K562 (cell line): ENCODE data around the gene SPDYE3. TPM values are rescaled to one million over a fixed set of nuclear protein-coding genes. Genes with fewer than 3 reads are reported as not detected.
"Not testable (repeated sequence)": the region's sequence is repeated elsewhere in the genome, so short reads cannot be mapped to it uniquely, and the experiment has no call there.

Experiments
- BHLHE40 ChIP-seq: IDR thresholded peaks from 2 replicates; pipeline ENCODE4 v1.6.1; 2011; ENCODE audit warnings: low read length, improper control_type of control experiment
- C11orf30 ChIP-seq: fragments of 450-650 bp; IDR thresholded peaks from 2 replicates; pipeline ENCODE4 v1.6.1; 2016; ENCODE audit warnings: low read depth, mild to moderate bottlenecking
- CBX5 ChIP-seq: IDR thresholded peaks from 2 replicates; pipeline ENCODE4 v1.6.1; 2014; ENCODE audit warnings: low read depth, borderline replicate concordance
- CCNT2 ChIP-seq: IDR thresholded peaks from 2 replicates; pipeline ENCODE4 v1.6.1; 2011; ENCODE audit warnings: borderline replicate concordance, low read depth, mild to moderate bottlenecking, moderate library complexity, mixed read lengths, low read length; ENCODE audit not compliant: insufficient read length; ENCODE audit errors: extremely low read depth
- CTBP1 ChIP-seq: fragments of 450-650 bp; IDR thresholded peaks from 2 replicates; pipeline ENCODE4 v1.6.1; 2016; ENCODE audit warnings: borderline replicate concordance
- EP400 ChIP-seq: fragments of 450-650 bp; IDR thresholded peaks from 2 replicates; pipeline ENCODE4 v1.6.1; 2017; ENCODE audit warnings: antibody characterized with exemption, mild to moderate bottlenecking, moderate library complexity
- ESRRA ChIP-seq: fragments of 450-650 bp; IDR thresholded peaks from 2 replicates; pipeline ENCODE4 v1.6.1; 2014; ENCODE audit warnings: low read depth, mild to moderate bottlenecking, moderate library complexity, borderline replicate concordance
- FIP1L1 ChIP-seq: fragments of 200-400 bp; formaldehyde crosslinking; IDR thresholded peaks from 2 replicates; pipeline ENCODE4 v1.6.1; 2018; ENCODE audit warnings: mild to moderate bottlenecking, low read depth, low read length; ENCODE audit not compliant: poor library complexity, severe bottlenecking
- JUN ChIP-seq, 2 experiments: sonication (generic) in 1 of 2; formaldehyde crosslinking in 1 of 2; IDR thresholded peaks; 2 replicates each; pipeline versions ENCODE4 v1.6.1 to v1.8.0; 2012 to 2022; ENCODE audit warnings: borderline replicate concordance in 2 of 2, mild to moderate bottlenecking in 2 of 2, improper control_type of control experiment in 1 of 2, low read depth in 1 of 2, low read length in 1 of 2, missing genetic modification reagents in 1 of 2
- KLF13 ChIP-seq: fragments of 450-650 bp; IDR thresholded peaks from 2 replicates; pipeline ENCODE4 v1.6.1; 2016; ENCODE audit warnings: missing genetic modification characterization, low read depth, mild to moderate bottlenecking, missing compliant biosample characterization, moderate library complexity, borderline replicate concordance
- L3MBTL2 ChIP-seq: fragments of 450-650 bp; IDR thresholded peaks from 2 replicates; pipeline ENCODE4 v1.6.1; 2016; ENCODE audit warnings: mild to moderate bottlenecking, moderate library complexity
- MAZ ChIP-seq, 2 experiments: fragments of 450-650 bp in 1 of 2; sonication (generic) in 1 of 2; formaldehyde crosslinking; IDR thresholded peaks in 1 of 2; conservative IDR thresholded peaks in 1 of 2; 2 replicates each; pipeline versions ENCODE4 v1.4.0 to v1.5.0; 2020; ENCODE audit warnings: mild to moderate bottlenecking in 1 of 2, missing genetic modification reagents in 1 of 2
- MYBL2 ChIP-seq, 2 experiments: fragments of 450-650 bp in 1 of 2; sonication (generic) in 1 of 2; formaldehyde crosslinking in 1 of 2; IDR thresholded peaks; 2 replicates each; pipeline versions ENCODE4 v1.6.1 to v1.8.1; 2017 to 2022; ENCODE audit warnings: borderline replicate concordance in 1 of 2, inconsistent platforms in 1 of 2, low read depth in 1 of 2, mild to moderate bottlenecking in 1 of 2, missing genetic modification reagents in 1 of 2, moderate library complexity in 1 of 2
- NCOR1 ChIP-seq: fragments of 450-650 bp; IDR thresholded peaks from 2 replicates; pipeline ENCODE4 v1.6.1; 2016; ENCODE audit warnings: mild to moderate bottlenecking, moderate library complexity
- PHF8 ChIP-seq: fragments of 200-600 bp; sonication (generic); IDR thresholded peaks from 2 replicates; pipeline ENCODE4 v1.6.1; 2012; ENCODE audit warnings: mixed run types, mild to moderate bottlenecking, inconsistent platforms, low read length, moderate library complexity, borderline replicate concordance
- PML ChIP-seq: IDR thresholded peaks from 2 replicates; pipeline ENCODE4 v1.6.1; 2012; ENCODE audit warnings: low read length, inconsistent platforms
- POLR2AphosphoS5 ChIP-seq: IDR thresholded peaks from 2 replicates; pipeline ENCODE4 v1.6.1; 2011; ENCODE audit warnings: mild to moderate bottlenecking, low read depth, low read length, moderate library complexity; ENCODE audit not compliant: control insufficient read depth, insufficient read depth
- RBBP5 ChIP-seq: fragments of 200-600 bp; sonication (generic); IDR thresholded peaks from 2 replicates; pipeline ENCODE4 v1.6.1; 2012; ENCODE audit warnings: borderline replicate concordance, mild to moderate bottlenecking, low read length, control low read depth, inconsistent platforms; ENCODE audit not compliant: insufficient read depth, poor library complexity, severe bottlenecking
- RCOR1 ChIP-seq, 2 experiments: IDR thresholded peaks; 2 replicates each; pipeline ENCODE4 v1.6.1; 2012; ENCODE audit warnings: low read depth in 2 of 2, low read length in 2 of 2, borderline replicate concordance in 1 of 2, improper control_type of control experiment in 1 of 2
- SMAD4 ChIP-seq: fragments of 250-450 bp; sonication (Bioruptor Pico); conservative IDR thresholded peaks from 2 replicates; pipeline ENCODE4 v1.8.0; 2021; ENCODE audit warnings: inconsistent platforms, mild to moderate bottlenecking, moderate library complexity
- TCF3 ChIP-seq: sonication (generic); formaldehyde crosslinking; IDR thresholded peaks from 2 replicates; pipeline ENCODE4 v1.4.0; 2020; ENCODE audit warnings: mild to moderate bottlenecking, missing genetic modification reagents
- TEAD1 ChIP-seq, 2 experiments: fragments of 450-650 bp in 1 of 2; sonication (generic) in 1 of 2; formaldehyde crosslinking; IDR thresholded peaks; 2 replicates each; pipeline versions ENCODE4 v1.4.0 to v1.8.0; 2020 to 2022; ENCODE audit warnings: mild to moderate bottlenecking in 2 of 2, missing genetic modification reagents in 1 of 2
- ZNF384 ChIP-seq: IDR thresholded peaks from 2 replicates; pipeline ENCODE4 v1.6.1; 2012; ENCODE audit warnings: low read depth, low read length, improper control_type of control experiment
- polyA plus RNA-seq, 8 experiments: library from polyadenylated mRNA; depleted of rRNA in 4 of 8; stranded (reverse) in 5 of 8; unstranded in 3 of 8; fragments of >200 nt; fragmentation: Nextera tagmentation in 2 of 8; fragmentation: Illumina TruSeq in 1 of 8; extraction: Ambion mirVana in 2 of 8; extraction: Trizol in 1 of 8; gene quantifications; 2 replicates each; pipeline versions ENCODE4 v1.2.1 to v1.2.3, GENCODE V29; 2011 to 2014; ENCODE audit warnings: inconsistent platforms in 1 of 8, missing spikeins in 1 of 8
- total RNA-seq, 7 experiments: library from RNA; depleted of rRNA in 6 of 7; stranded (reverse); fragments of >200 nt in 6 of 7; fragmentation: Illumina TruSeq in 2 of 7; extraction: Trizol in 2 of 7; gene quantifications; 2 replicates each; pipeline versions ENCODE4 v1.2.1 to v1.2.3, GENCODE V29; 2011 to 2021; ENCODE audit warnings: low replicate concordance in 1 of 7
- TF ChIP-seq, protein P1 (sequence below): fragments of 250-450 bp; sonication (Bioruptor Pico); IDR thresholded peaks from 2 replicates; pipeline ENCODE4 v1.9.0; 2021; ENCODE audit warnings: mild to moderate bottlenecking, inconsistent platforms

SPDYE3 gene
- total and polyA plus RNA-seq, 9 of the 15 experiments (the other 6 are each of a cell fraction or from before 2014, with no cell fraction given): 0.04 to 3.3 (median 1.2) TPM; not detected in 6

DNA sequence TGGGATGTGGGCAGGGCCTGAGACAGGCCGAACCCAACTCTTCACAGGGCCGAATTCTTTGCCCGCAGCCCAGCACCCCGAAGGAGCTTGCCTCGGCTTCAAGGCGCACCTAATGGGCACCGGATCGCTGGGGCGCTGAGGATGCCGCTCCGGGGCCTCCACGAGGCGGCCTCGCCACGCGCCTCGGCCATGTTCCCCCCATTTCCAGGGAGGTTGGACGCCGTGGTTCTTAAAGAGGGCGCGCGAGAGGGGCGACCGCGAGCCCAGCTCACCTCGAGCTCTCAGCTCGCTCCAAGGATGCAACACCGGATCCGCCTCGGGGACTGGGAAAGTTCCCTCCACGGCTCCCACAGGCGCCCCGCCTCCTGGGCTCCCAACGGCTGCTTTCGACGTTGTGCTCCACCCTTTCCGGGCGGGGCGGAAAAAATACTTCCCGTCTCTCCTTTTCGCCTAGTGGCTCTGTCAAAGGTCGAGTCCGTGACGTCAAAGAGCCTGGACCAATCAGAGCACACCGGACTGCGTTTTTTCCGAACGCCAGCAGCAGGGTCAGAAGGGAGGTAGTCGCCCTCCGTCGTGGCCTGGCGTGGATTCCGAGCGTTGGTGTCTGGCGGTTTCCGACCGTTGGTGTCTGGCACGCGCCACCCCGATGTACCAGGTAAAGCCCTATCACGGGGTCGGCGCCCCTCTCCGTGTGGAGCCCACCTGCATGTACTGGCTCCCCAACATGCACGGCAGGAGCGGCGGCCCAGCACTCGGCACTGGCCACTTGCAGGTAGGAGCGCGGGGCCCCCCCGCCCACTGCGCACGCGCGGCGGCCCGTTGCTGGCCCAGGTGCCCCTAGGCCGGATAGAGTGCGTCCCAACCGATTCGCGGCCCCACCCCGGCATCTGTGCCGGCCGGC lies 28.3 kb downstream of the SPDYE3 start (continued):
- TF ChIP-seq, protein P1, sequence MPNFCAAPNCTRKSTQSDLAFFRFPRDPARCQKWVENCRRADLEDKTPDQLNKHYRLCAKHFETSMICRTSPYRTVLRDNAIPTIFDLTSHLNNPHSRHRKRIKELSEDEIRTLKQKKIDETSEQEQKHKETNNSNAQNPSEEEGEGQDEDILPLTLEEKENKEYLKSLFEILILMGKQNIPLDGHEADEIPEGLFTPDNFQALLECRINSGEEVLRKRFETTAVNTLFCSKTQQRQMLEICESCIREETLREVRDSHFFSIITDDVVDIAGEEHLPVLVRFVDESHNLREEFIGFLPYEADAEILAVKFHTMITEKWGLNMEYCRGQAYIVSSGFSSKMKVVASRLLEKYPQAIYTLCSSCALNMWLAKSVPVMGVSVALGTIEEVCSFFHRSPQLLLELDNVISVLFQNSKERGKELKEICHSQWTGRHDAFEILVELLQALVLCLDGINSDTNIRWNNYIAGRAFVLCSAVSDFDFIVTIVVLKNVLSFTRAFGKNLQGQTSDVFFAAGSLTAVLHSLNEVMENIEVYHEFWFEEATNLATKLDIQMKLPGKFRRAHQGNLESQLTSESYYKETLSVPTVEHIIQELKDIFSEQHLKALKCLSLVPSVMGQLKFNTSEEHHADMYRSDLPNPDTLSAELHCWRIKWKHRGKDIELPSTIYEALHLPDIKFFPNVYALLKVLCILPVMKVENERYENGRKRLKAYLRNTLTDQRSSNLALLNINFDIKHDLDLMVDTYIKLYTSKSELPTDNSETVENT (CRISPR knock-in tag): peak; percentile 97
- TF ChIP-seq CBX5 (peak; percentile 21; the same call in 1 of the 2 replicates), JUN (CRISPR knock-in tag; IDR thresholded peaks at IDR 0.05; ENCODE audit: borderline replicate concordance) (peak; percentile 83; the same call in 1 of the 2 replicates), TEAD1 (CRISPR knock-in tag; IDR thresholded peaks at IDR 0.05) (peak in 1 of 2 experiments; percentile 48; a peak in 2 of 4 replicates), TCF3 (CRISPR knock-in tag) (peak; percentile 42; the same call in 1 of the 2 replicates), MYBL2 (IDR thresholded peaks at IDR 0.05; ENCODE audit: low read depth) (peak; percentile 93), ESRRA (peak; percentile 84), POLR2AphosphoS5 (peak; percentile 95), L3MBTL2 (peak; percentile 91), KLF13 (peak; percentile 21; the same call in 1 of the 2 replicates), NCOR1 (peak; percentile 36), ZNF384 (peak; percentile 65; the same call in 1 of the 2 replicates), SMAD4 (CRISPR knock-in tag) (peak; percentile 66), CTBP1 (peak; percentile 77; the same call in 1 of the 2 replicates), FIP1L1 (peak; percentile 29), RBBP5 (peak; percentile 23), BHLHE40 (peak; percentile 65), MAZ (CRISPR knock-in tag; conservative IDR thresholded peaks at IDR 0.05 in 1 of 2, IDR thresholded peaks at IDR 0.05 in 1 of 2) (peak; percentile 88 to 97), PML (peak; percentile 95), EP400 (peak; percentile 99), C11orf30 (peak; percentile 89), PHF8 (peak; percentile 77), RCOR1 (IDR thresholded peaks at IDR 0.05; ENCODE audit: borderline replicate concordance in 1 of 2, low read depth in 2 of 2, low read length in 2 of 2) (peak in 1 of 2 experiments; percentile 38; a peak in 1 of 4 replicates), CCNT2 (peak; percentile 15)
- TF ChIP-seq JUN (IDR thresholded peaks at IDR 0.05; ENCODE audit: borderline replicate concordance, low read depth, low read length); MYBL2 (CRISPR knock-in tag; IDR thresholded peaks at IDR 0.05; ENCODE audit: borderline replicate concordance): not testable (repeated sequence)
